ENCODE measurements around the gene TUG1. TPM values are rescaled to one million over a fixed set of nuclear protein-coding genes. Genes with fewer than 3 reads are reported as not detected.

TUG1 gene
- total RNA-seq, 4 donors from 2014 or later = 53.8 to 89.8 (median 66.1) TPM

- no peak for TF ChIP-seq EP300 (IDR thresholded peaks at IDR 0.05)
- TF ChIP-seq POLR2A (IDR thresholded peaks at IDR 0.05) = no peak
- no peak for TF ChIP-seq POLR2AphosphoS5 (IDR thresholded peaks at IDR 0.05)
- no peak for TF ChIP-seq CTCF (IDR thresholded peaks at IDR 0.05)
- ATAC-seq = no peak
- Histone ChIP-seq H3K4me1 (peaks cover 0 to 25% (median 4%) of the 10 kb centered on the region in 3 donors), H3K27ac (no peak overlapping the region), H3K36me3 (peaks cover 0 to 71% of the 10 kb centered on the region in 2 donors), H3K4me3 (no peak overlapping the region), H3K27me3 (no peaks in the 10 kb centered on the region), H3K9me3 (no peaks in the 10 kb centered on the region)
- 62 to 80% methylated on average over 1 to 2 of the region's 2 CpGs for WGBS, 2 donors (ENCODE audit: low coverage in 1 of 2)
These were observed 15.9 kb upstream of the TUG1 start for GRCh38 chr22:30953206-30953605.

GRCh38 chr22:30955153-30955552 lies 13.9 kb upstream of the TUG1 start:
- Histone ChIP-seq H3K4me3 (no peak overlapping the region), H3K27me3 (no peaks in the 10 kb centered on the region), H3K36me3 (peaks cover 0 to 54% of the 10 kb centered on the region in 2 donors), H3K27ac (no peak overlapping the region), H3K9me3 (no peaks in the 10 kb centered on the region), H3K4me1 (peaks cover 0 to 13% (median 0%) of the 10 kb centered on the region in 3 donors)
- TF ChIP-seq CTCF (IDR thresholded peaks at IDR 0.05) = no peak
- no peak for TF ChIP-seq EP300 (IDR thresholded peaks at IDR 0.05)
- TF ChIP-seq POLR2A (IDR thresholded peaks at IDR 0.05) = no peak
- no peak for TF ChIP-seq POLR2AphosphoS5 (IDR thresholded peaks at IDR 0.05)
- 78 to 80% methylated on average over 1 to 4 of the region's 4 CpGs for WGBS, 2 donors (ENCODE audit: low coverage in 1 of 2)
- ATAC-seq = no peak

- no peak for ATAC-seq
- WGBS, 2 donors (ENCODE audit: low coverage in 1 of 2) = 87 to 90% methylated on average over 3 to 4 of the region's 4 CpGs
These were observed 4.2 kb upstream of the TUG1 start for GRCh38 chr22:30964858-30965257.

GRCh38 chr22:30968015-30968923 lies 796 bp upstream of the TUG1 start, which contains the start of gene MORC2:
Gene MORC2 (minus strand): TSS chr22:30968774. CDS start chr22:30967889, 885 bp downstream.
- Histone ChIP-seq H3K4me3 (peak within 1 kb of the TSS; percentile 41 to 83), H3K36me3 (peaks cover 3 to 22% of the 10 kb centered on the region in 2 donors), H3K27ac (peak within 1 kb of the TSS; percentile 67 to 97 (median 96)), H3K27me3 (no peaks in the 10 kb centered on the region), H3K4me1 (peaks cover 0 to 47% (median 5%) of the 10 kb centered on the region in 3 donors), H3K9me3 (peaks cover 0 to 29% (median 0%) of the 10 kb centered on the region in 3 donors)
- WGBS, 2 donors (ENCODE audit: low coverage in 1 of 2) = 46 to 58% methylated on average over 11 to 14 of the region's 53 CpGs
- ATAC-seq = peak; percentile 71
- TF ChIP-seq POLR2A (IDR thresholded peaks at IDR 0.05) (no peak), EP300 (IDR thresholded peaks at IDR 0.05) (no peak), POLR2AphosphoS5 (IDR thresholded peaks at IDR 0.05) (no peak), CTCF (IDR thresholded peaks at IDR 0.05) (peak in 1 of 4 experiments; percentile 10)

More at GRCh38 chr22:30964858-30965257, 4.2 kb upstream of the TUG1 start:
- TF ChIP-seq CTCF (IDR thresholded peaks at IDR 0.05) (no peak), POLR2AphosphoS5 (IDR thresholded peaks at IDR 0.05) (no peak), POLR2A (IDR thresholded peaks at IDR 0.05) (no peak), EP300 (IDR thresholded peaks at IDR 0.05) (no peak)
- H3K36me3 ChIP-seq = no peaks in the 10 kb centered on the region
- H3K9me3 ChIP-seq = no peaks in the 10 kb centered on the region
- H3K4me3 ChIP-seq = no peak overlapping the region
- no peaks in the 10 kb centered on the region for H3K27me3 ChIP-seq
- H3K27ac ChIP-seq = no peak overlapping the region
- peaks cover 0 to 29% (median 0%) of the 10 kb centered on the region in 3 donors for H3K4me1 ChIP-seq

Data from gastroesophageal sphincter (tissue), 4 donors.